ENCODE results near the gene VASH2.
A peak's percentile ranks its signal among the peaks of the same experiment; 100 is the strongest.

The VASH2 gene

DNA sequence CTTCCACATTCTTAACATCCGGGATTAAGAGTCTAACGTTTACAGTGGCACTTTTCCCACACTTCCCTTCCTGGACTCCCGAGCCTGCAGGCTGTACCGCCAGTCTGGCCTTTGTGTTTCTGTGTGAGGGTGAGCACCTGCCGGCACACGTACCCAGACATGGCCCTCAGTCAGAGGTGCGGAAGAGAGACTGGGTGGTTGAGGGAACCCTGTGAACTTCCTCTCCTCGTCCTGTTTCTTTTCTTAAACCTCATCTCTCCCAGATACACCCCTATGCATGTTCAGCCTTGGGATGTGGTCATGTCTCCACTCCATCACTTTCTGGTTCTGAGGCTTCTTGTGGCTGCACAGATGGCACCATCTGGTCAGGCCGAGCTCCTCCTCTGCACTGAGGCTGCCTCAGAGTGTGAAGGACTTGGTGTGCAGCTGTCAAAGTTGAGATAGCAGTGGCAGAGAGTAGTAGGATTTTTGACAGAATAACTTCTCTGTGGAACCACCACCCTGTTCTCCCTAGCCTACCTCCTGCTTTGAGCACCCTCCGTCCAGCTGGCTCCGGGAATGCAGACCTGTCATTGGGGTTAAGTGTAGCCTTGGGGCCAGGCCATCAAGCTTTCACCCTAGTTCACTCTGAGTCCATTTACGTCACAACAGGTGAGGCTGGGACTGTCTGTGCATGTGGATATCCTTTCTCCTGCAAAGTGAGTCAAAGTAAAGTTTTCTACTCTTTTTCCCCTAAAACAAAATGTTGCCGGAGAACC is 31.4 kb downstream of the VASH2 start:
- H2AFZ ChIP-seq, result peak overlapping the region; percentile 56

DNA sequence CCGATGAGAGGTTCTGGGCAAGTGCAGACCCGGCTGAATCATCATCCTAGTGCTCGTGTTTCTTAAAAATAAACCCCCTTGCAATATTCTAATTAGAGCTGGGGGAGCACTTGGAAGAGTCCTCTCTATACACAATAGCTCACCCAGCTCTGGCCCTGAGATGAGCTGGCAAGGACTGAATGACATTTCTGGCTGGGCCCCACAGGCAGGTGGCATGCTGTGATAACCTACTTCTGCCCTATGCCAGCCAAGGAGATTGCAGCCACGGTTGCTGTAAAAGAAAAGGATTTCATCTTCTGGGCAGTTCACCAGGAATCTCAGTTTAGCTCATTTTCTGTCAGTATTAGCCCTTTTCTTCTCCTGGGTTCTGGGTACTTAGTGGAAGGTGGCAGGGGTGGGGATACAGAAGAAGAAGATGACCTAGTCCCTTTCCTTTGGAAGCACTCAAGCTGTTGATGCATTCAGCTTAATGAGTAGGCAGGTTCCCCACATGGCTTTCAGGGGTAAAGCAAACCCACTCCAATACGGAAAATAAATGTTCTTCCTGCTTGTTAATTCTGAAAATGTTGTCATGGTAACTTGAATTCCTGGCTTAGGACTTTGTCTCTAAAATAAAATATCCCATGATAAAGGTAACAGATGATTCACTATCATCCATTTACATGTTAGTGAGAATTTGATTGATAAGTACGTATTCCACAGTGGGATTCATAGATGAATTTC is 32.2 kb downstream of the VASH2 start:
- Histone ChIP-seq H2AFZ (no peak overlapping the region), H3K9me3 (ENCODE audit: control insufficient read depth, low read length) (no peaks in the 10 kb centered on the region), H3K4me2 (ENCODE audit: low read length) (no peak overlapping the region), H3K4me3 (ENCODE audit: low read depth, low read length) (no peak overlapping the region), H3K4me1 (no peaks in the 10 kb centered on the region), H3K27me3 (ENCODE audit: control insufficient read depth, insufficient read depth, low read length) (no peaks in the 10 kb centered on the region), H3K36me3 (ENCODE audit: control insufficient read depth, insufficient read depth, low read length) (no peaks in the 10 kb centered on the region), H3K79me2 (no peaks in the 10 kb centered on the region), H3K27ac (no peak overlapping the region), H3K9ac (no peak overlapping the region)
- TF ChIP-seq CTCF (IDR thresholded peaks at IDR 0.05), result no peak

More for the DNA sequence above, 31.4 kb downstream of the VASH2 start:
- no peak overlapping the region for H3K9ac ChIP-seq
- no peaks in the 10 kb centered on the region for H3K4me1 ChIP-seq
- H3K27me3 ChIP-seq (ENCODE audit: control insufficient read depth, insufficient read depth, low read length), result no peaks in the 10 kb centered on the region
- no peaks in the 10 kb centered on the region for H3K79me2 ChIP-seq
- H3K4me3 ChIP-seq (ENCODE audit: low read depth, low read length), result no peak overlapping the region
- H3K36me3 ChIP-seq (ENCODE audit: control insufficient read depth, insufficient read depth, low read length), result no peaks in the 10 kb centered on the region
- H3K9me3 ChIP-seq (ENCODE audit: control insufficient read depth, low read length), result no peaks in the 10 kb centered on the region
- TF ChIP-seq CTCF (IDR thresholded peaks at IDR 0.05), result no peak
- no peak overlapping the region for H3K27ac ChIP-seq
- H3K4me2 ChIP-seq (ENCODE audit: low read length), result no peak overlapping the region

GRCh38 chr1:212983482-212983881 is 33.1 kb downstream of the VASH2 start:
- H3K4me2 ChIP-seq (ENCODE audit: low read length), result no peak overlapping the region
- H3K9me3 ChIP-seq (ENCODE audit: control insufficient read depth, low read length), result no peaks in the 10 kb centered on the region
- H2AFZ ChIP-seq, result no peak overlapping the region
- no peak overlapping the region for H3K9ac ChIP-seq
- no peaks in the 10 kb centered on the region for H3K4me1 ChIP-seq
- H3K27me3 ChIP-seq (ENCODE audit: control insufficient read depth, insufficient read depth, low read length), result no peaks in the 10 kb centered on the region
- no peaks in the 10 kb centered on the region for H3K79me2 ChIP-seq
- no peak overlapping the region for H3K4me3 ChIP-seq (ENCODE audit: low read depth, low read length)
- H3K27ac ChIP-seq, result no peak overlapping the region
- no peak for TF ChIP-seq CTCF (IDR thresholded peaks at IDR 0.05)
- H3K36me3 ChIP-seq (ENCODE audit: control insufficient read depth, insufficient read depth, low read length), result no peaks in the 10 kb centered on the region

DNA sequence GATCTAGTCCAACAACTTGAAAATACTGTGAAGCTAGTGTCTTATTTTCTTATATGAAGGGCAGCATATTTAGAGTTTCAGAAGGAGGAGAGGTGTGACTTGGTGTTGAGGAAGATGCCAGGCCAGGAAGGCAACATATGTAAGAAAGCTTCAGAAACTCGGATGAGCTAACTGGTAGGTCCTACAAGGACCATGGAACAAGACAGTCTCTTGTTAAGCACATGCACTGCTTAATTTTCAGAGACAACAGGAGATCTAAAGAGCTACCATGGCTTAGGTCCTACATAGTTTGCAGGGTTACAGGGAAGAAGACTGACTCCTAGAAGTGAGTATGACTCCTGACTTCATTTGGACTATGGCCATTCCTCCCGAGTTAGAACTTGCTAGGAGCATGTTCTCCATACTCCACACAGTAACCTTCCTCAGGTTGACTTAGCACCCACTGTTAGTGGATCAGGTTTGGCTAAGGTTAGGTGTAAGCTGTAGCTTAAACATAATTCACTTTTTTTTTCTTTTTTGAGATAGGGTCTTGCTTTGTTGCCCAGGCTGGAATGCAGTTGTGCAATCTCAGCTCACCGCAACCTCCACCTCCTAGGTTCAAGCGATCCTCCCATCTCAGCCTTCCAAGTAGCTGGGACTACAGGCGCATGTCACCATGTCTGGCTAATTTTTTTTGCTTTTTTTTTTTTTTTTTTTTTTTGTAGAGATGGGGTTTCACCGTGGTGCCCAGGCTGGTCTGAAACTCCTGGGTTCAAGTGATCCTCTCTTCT is 34.4 kb downstream of the VASH2 start:
- Histone ChIP-seq H3K4me2 (ENCODE audit: low read length) (no peak overlapping the region), H3K79me2 (no peaks in the 10 kb centered on the region), H2AFZ (no peak overlapping the region), H3K9me3 (ENCODE audit: control insufficient read depth, low read length) (no peaks in the 10 kb centered on the region), H3K27ac (no peak overlapping the region), H3K36me3 (ENCODE audit: control insufficient read depth, insufficient read depth, low read length) (no peaks in the 10 kb centered on the region), H3K27me3 (ENCODE audit: control insufficient read depth, insufficient read depth, low read length) (no peaks in the 10 kb centered on the region), H3K9ac (no peak overlapping the region), H3K4me3 (ENCODE audit: low read depth, low read length) (no peak overlapping the region), H3K4me1 (no peaks in the 10 kb centered on the region)
- no peak for TF ChIP-seq CTCF (IDR thresholded peaks at IDR 0.05)
